Rectal smooth muscle tissue (tissue), 1 donor: ENCODE measurements around the gene LRFN3.

ENCODE experiments used
- H3K27ac ChIP-seq: one replicate; pipeline ENCODE4 v1.7.0; 2013; ENCODE audit warnings: low read depth, low read length, inconsistent platforms
- H3K27me3 ChIP-seq: one replicate; pipeline ENCODE4 v1.7.0; 2013; ENCODE audit warnings: low read length; ENCODE audit not compliant: control insufficient read depth, insufficient read depth
- H3K36me3 ChIP-seq: one replicate; pipeline ENCODE4 v1.7.0; 2013; ENCODE audit warnings: low read length; ENCODE audit not compliant: control insufficient read depth, insufficient read depth
- H3K4me1 ChIP-seq: one replicate; pipeline ENCODE4 v1.7.0; 2013; ENCODE audit warnings: low read length; ENCODE audit not compliant: control insufficient read depth, insufficient read depth
- H3K4me3 ChIP-seq: one replicate; pipeline ENCODE4 v1.7.0; 2013; ENCODE audit warnings: low read length
- H3K9ac ChIP-seq: one replicate; pipeline ENCODE4 v1.7.0; 2013; ENCODE audit warnings: low read length

LRFN3 gene

DNA sequence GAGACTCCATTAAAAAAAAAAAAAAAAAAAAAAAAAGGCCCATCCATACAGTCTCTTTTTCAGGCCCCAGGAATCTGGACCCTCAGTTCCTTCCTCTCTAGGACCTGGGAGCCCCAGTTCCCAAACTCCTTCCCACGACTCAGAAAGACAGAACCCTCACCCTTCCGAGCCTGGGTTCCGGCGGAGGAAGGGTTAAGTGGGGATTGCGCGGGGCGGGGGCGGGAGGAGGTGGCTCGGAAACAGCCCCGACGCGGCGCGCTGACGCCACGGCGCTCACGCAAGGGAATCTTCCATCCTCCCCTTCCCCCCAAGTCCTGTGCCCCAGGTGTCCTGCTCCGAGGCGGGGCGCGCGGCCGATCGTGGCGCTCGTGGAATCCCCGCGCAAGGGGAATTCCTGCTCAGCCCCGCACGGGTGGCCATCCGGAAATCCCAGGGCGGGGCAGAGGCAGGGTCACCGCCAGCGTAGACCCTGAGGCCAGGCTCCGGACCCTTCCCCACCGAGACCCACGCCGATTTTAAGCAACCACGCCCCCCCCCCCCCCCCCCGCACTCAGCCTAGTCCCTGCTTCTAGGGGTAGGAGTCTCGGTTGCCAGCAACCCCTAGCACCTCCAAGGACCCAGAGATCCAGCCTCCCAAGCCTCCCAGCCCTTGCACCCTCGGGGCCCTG, 36.5 kb upstream of the LRFN3 start:
- H3K4me1 ChIP-seq: peaks cover 2% of the 10 kb centered on the region
- peak overlapping the region; percentile 77 for H3K27ac ChIP-seq
- H3K4me3 ChIP-seq: peak overlapping the region; percentile 84
- peak overlapping the region; percentile 35 for H3K9ac ChIP-seq
- peaks cover 6% of the 10 kb centered on the region for H3K36me3 ChIP-seq
- no peaks in the 10 kb centered on the region for H3K27me3 ChIP-seq

DNA sequence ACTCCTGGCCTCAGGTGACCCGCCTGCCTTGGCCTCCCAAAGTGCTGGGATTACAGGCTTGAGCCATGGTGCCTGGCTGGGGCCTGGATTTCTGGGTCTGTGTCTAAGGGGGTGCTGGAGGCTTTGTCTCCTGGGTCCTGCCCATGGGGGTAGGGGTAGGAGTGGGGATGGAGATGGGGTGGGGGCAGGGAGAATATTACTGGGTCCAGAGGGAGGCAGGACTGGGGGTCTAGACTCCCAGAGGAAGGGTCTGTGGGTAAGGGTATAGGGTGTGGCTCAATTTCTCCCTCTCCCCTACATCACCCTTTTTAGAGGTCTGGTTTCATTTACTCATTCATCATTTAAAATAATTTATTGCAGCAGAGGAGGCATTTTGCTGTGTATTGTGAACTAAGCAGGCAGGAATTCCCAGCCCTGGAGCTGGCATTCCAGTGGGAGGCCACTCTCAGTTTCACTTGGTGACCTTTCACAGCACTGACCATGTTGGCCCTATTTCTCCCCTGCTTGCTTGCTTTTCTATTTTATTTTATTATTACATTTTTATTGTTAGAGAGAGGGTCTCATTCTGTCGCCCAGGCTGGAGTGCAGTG, 35.0 kb upstream of the LRFN3 start:
- Histone ChIP-seq H3K4me3 (peak overlapping the region; percentile 84), H3K9ac (no peak overlapping the region), H3K36me3 (peaks cover 2% of the 10 kb centered on the region), H3K27me3 (no peaks in the 10 kb centered on the region), H3K4me1 (peaks cover 2% of the 10 kb centered on the region), H3K27ac (peak overlapping the region; percentile 27)

DNA sequence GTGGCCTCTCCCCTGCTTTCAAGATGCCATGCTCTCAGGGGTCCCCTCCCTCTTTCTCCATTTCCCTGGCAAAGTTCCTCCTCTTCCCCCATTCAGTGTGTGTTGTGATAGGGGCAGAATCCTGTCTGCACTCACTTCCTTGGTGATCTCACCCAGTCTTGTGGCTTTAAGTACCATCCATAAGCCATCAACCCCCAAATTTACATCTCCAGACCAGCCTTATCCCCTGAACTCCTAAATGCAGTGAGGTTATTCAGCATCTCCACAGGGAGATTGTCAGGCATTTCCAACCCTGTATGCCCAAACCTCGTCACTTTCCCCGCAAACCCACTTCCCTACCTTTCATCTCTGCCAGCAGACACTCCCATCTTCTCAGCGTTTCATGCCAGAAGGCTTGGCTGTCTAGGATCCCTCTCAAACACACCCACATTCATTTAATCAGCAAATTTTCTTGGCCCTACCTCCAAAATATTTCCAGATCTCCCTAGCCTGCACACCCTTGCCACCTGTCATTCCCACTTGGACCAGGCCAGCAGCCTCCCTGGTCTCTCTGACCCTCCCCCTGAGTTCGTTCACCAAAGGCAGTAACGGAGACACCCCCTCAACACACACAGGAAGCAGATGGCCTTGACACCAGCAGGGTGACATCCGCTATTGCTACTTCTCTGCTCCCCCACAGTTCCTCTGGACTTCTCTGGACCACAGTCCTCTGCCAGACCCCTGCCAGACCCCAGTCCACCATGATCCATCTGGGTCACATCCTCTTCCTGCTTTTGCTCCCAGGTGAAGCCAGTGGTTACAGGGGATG, 34.1 kb upstream of the LRFN3 start, which contains the start of gene HCST:
Gene HCST, plus strand, starts transcription at position 676 of the 808 bp plus-strand sequence. Its CDS starts 65 bp downstream, at position 741.
- Histone ChIP-seq H3K4me1 (peaks cover 2% of the 10 kb centered on the region), H3K9ac (no peak within 1 kb of the TSS), H3K36me3 (no peaks in the 10 kb centered on the region), H3K27me3 (no peaks in the 10 kb centered on the region), H3K27ac (peak within 1 kb of the TSS; percentile 52), H3K4me3 (peak within 1 kb of the TSS; percentile 47)

DNA sequence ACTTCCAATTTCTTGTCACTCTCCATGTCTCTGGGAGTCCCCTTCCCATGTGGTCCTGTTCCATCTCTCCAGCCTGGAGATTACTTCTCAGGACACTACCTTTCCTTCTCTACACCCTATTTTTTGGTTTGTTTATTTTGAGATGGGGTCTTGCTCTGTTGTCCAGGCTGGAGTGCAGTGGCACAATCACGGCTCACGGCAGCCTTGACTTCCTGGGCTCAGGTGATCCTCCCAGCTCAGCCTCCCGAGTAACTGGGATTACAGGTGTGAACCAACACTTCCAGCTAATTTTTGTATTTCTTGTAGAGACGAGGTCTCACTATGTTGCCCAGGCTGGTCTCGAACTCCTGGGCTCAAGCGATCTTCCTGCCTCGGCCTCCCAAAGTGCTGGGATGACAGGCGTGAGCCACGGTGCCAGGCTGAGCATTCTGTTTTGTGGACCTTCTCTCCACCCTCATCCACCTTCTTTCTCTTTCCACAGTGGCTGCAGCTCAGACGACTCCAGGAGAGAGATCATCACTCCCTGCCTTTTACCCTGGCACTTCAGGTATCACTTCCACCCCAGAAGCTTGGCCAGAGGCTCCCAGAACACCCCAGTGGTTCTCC, 33.2 kb upstream of the LRFN3 start:
- Histone ChIP-seq H3K27me3 (no peaks in the 10 kb centered on the region), H3K9ac (no peak overlapping the region), H3K36me3 (no peaks in the 10 kb centered on the region), H3K27ac (peak overlapping the region; percentile 52), H3K4me3 (peak overlapping the region; percentile 47), H3K4me1 (peaks cover 2% of the 10 kb centered on the region)

DNA sequence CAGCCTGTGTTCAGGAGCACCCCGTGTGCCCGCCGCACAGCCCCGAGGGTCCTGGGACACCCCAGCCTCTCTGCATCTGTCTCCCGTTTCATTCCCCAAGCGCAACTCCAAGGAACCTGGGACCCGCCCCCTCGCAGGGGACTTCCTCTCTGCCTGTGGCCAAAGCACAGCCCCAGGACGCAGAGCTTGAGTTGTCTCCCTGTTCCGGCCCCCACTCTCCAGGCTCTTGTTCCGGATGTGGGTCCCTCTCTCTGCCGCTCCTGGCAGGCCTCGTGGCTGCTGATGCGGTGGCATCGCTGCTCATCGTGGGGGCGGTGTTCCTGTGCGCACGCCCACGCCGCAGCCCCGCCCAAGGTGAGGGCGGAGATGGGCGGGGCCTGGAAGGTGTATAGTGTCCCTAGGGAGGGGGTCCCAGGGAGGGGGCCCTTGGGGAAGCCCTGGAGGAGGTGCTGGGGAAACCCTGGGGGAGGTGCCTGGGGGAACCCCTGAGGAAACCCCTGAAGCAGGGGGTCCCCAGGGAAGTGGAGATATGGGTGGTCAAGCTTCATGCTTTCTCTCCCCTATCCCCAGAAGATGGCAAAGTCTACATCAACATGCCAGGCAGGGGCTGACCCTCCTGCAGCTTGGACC, 32.5 kb upstream of the LRFN3 start:
- H3K27me3 ChIP-seq: no peaks in the 10 kb centered on the region
- H3K4me1 ChIP-seq: no peaks in the 10 kb centered on the region
- H3K36me3 ChIP-seq: no peaks in the 10 kb centered on the region
- peak overlapping the region; percentile 47 for H3K4me3 ChIP-seq
- peak overlapping the region; percentile 52 for H3K27ac ChIP-seq
- no peak overlapping the region for H3K9ac ChIP-seq

DNA sequence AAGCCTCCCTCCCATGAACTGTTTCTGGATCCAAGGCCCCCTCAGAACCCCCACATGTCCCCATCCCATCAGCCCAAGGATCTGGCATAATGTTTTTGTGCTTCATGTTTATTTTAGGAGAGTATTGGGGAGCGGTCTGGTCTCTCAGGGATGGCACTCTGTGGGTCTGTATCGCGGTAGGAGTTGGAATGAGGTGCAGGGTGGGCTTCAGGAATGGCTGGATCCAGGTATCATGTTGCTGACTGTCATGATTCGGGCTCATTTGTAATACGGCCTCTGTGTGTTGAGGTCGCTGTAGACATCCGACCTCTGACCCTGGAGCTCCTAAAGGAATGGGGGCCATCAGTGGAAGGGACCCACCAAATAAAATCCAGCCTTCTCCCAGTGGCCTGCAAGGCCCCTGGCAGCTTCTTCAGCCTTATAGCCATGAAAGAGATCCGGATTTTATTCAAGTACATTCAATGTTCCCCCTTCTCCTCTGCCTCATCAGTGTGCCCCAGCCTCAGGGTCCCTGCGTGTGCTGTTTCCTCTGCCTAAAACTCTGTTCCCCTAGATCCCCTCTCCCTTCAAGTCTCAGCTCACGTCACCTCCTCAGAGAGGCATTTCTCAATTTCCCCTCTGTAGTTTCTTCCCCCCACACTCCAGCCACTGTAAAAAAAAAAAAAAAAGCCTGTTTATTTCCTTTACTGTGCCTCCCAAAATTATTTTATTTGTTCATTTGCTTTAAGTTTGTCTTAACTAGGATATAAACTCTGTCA, 31.7 kb upstream of the LRFN3 start:
- Histone ChIP-seq H3K27me3 (no peaks in the 10 kb centered on the region), H3K4me3 (no peak overlapping the region), H3K27ac (no peak overlapping the region), H3K9ac (no peak overlapping the region), H3K4me1 (no peaks in the 10 kb centered on the region), H3K36me3 (no peaks in the 10 kb centered on the region)

DNA sequence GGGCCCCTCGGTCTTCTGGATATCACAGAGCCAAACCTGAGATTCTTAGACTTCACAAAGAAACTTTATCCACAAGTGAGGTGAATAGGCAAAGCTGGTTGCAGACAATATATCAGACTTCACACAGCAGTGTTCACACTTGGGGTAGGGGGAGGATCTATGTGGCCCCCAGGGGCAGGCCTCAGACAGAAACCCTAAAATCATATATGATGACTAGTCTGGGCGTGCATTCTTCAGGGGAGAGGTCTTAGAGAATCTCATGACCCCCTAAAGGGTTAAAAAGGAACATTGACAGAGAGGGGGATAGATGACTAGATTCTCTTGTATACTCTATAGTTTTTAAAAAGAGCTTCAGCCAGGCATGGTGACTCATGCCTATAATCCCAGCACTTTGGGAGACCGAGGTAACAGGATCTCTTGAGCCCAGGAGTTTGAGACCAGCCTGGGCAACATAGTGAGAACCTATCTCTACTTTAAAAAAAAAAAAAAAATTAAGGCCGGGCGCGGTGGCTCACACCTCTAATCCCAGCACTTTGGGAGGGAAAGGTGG, 30.9 kb upstream of the LRFN3 start:
- H3K27ac ChIP-seq: no peak overlapping the region
- no peaks in the 10 kb centered on the region for H3K4me1 ChIP-seq
- H3K36me3 ChIP-seq: no peaks in the 10 kb centered on the region
- H3K4me3 ChIP-seq: no peak overlapping the region
- no peak overlapping the region for H3K9ac ChIP-seq
- H3K27me3 ChIP-seq: no peaks in the 10 kb centered on the region

DNA sequence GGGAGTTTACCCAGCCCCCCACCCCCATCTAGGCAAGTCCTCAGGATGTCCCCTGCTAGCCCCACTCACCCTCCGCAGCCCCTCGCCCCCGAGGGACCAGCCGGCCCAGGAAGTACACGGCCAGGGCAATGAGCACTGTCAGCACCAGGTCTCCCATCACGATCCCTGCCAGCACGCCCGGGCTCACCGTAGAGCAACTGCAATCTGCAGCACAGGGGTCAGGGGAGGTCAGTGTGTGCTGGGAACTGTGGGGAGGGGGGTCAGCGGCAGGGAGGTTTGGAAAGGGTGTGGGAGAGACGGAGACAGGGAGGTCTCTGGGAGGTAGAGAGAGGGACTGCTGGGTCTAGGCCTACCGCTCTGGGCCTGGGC, 28.8 kb upstream of the LRFN3 start:
- H3K4me3 ChIP-seq: peak overlapping the region; percentile 32
- H3K36me3 ChIP-seq: no peaks in the 10 kb centered on the region
- peak overlapping the region; percentile 28 for H3K27ac ChIP-seq
- H3K27me3 ChIP-seq: no peaks in the 10 kb centered on the region
- H3K4me1 ChIP-seq: no peaks in the 10 kb centered on the region
- no peak overlapping the region for H3K9ac ChIP-seq

DNA sequence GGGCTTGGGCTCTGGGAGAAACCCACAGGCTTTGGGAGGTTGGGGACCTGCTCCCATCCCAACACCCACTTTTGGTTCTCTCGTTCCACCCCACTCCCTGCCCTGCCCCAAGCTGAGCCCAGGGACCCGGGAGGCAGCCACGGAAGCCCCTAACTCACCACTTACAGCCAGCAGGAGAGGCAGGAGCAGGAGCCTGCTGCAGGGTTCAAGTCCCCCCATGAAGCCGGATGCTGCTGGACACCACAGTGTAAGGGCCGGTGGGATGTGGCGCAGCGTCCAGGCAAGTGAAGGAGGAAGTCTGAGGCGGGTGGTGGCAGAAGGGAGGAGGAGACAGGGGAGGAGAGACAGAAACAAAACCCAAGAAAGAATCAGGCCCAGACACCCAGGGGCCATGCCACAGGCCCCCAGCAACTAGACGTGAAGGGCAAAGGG, 28.1 kb upstream of the LRFN3 start, which contains the start of gene TYROBP:
Gene TYROBP, minus strand, starts transcription at position 286 of the 432 bp plus-strand sequence. Its CDS starts 67 bp downstream, at position 219.
- no peaks in the 10 kb centered on the region for H3K27me3 ChIP-seq
- H3K4me3 ChIP-seq: peak within 1 kb of the TSS; percentile 32
- no peaks in the 10 kb centered on the region for H3K4me1 ChIP-seq
- H3K36me3 ChIP-seq: no peaks in the 10 kb centered on the region
- H3K27ac ChIP-seq: peak within 1 kb of the TSS; percentile 28
- H3K9ac ChIP-seq: no peak within 1 kb of the TSS

DNA sequence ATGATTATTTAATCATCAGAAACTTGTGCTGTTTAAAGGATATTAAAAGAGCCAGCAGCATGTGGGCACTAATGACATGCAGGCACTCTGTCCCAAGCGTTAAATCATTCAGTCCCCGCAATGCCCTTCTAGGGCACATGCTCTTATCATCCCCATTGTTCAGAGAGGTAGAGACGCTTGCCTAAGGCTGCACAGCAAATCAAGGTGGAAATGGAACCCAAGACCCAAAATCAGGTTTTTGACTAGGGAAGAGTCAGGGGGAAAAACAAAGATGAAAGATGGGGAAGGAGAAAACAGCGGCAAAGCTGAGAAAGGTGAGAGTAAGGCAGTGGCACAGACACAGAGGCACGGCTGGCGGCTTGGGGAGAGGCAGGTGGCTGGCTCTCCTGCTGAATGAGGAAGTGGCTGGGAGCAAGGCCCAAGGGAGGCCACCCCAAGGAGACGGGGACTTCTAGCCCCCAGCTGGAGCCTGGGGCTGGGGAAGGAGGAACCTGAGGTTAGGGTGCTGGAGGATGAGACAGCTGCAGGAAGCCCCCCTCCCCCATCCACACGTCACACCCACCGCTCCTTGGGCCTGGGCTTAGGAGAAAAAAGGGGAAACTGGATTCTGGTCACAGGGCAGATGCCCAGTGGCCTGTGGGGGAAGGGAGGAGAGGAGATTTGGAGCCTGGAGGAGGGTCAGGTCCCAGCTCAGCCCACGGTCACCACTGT, 27.0 kb upstream of the LRFN3 start:
- H3K36me3 ChIP-seq: no peaks in the 10 kb centered on the region
- peak overlapping the region; percentile 30 for H3K9ac ChIP-seq
- H3K27me3 ChIP-seq: no peaks in the 10 kb centered on the region
- H3K27ac ChIP-seq: peak overlapping the region; percentile 14
- H3K4me3 ChIP-seq: no peak overlapping the region
- no peaks in the 10 kb centered on the region for H3K4me1 ChIP-seq

DNA sequence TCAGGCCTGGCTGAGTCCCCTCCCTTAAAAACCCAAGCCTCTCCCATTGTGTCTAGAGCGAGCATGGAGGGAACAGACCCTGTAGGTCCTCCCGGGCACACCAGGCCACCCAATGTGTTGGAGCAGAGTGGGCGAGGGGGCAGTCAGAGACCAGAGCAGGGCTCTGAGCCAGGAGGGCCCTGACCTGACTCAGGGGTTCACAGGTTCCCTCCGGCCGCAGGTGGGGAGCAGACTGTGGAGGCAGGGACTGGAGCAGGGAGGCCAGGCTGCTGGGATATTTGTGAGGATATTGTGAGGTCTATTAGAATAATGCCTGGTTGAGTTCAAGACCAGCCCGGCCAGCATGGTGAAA, 26.5 kb upstream of the LRFN3 start:
- Histone ChIP-seq H3K4me1 (no peaks in the 10 kb centered on the region), H3K4me3 (no peak overlapping the region), H3K27ac (peak overlapping the region; percentile 48), H3K36me3 (no peaks in the 10 kb centered on the region), H3K9ac (peak overlapping the region; percentile 30), H3K27me3 (no peaks in the 10 kb centered on the region)
